ENCODE data around the gene ST3GAL5. TPM values are rescaled to one million over a fixed set of nuclear protein-coding genes. Genes with fewer than 3 reads are reported as not detected.

The ST3GAL5 gene
- total RNA-seq, 1 donor from 2014 or later = 16.0 TPM

DNA sequence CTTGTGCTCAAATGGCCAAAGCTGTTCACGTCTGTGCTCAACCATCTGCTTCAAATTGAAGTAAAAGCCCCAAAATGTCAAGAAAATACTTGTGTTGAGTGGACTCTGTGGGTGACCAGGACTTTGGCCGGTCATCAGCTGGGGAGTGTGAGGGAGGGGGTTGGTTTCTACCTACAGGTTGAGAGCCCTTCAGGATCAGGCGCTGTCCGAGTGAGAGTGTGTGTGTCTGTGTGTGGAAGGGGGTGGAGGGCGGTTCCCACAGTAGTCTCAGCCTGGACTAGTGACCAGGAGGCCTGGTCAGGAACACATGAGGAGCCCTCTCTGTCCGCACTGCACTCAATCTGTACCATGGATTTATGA lies 100.8 kb downstream of the ST3GAL5 start:
- no peak for DNase-seq (ENCODE audit: low read depth, low spot score)
- Mint-ChIP-seq H3K4me3 (no peak overlapping the region), H3K27ac (ENCODE audit: unreplicated experiment) (no peak overlapping the region), H3K27me3 (ENCODE audit: low read depth) (no peaks in the 10 kb centered on the region), H3K9me3 (no peaks in the 10 kb centered on the region), H3K36me3 (ENCODE audit: low read depth) (no peaks in the 10 kb centered on the region), H3K4me1 (peaks cover 33% of the 10 kb centered on the region)
- TF ChIP-seq, protein P1, sequence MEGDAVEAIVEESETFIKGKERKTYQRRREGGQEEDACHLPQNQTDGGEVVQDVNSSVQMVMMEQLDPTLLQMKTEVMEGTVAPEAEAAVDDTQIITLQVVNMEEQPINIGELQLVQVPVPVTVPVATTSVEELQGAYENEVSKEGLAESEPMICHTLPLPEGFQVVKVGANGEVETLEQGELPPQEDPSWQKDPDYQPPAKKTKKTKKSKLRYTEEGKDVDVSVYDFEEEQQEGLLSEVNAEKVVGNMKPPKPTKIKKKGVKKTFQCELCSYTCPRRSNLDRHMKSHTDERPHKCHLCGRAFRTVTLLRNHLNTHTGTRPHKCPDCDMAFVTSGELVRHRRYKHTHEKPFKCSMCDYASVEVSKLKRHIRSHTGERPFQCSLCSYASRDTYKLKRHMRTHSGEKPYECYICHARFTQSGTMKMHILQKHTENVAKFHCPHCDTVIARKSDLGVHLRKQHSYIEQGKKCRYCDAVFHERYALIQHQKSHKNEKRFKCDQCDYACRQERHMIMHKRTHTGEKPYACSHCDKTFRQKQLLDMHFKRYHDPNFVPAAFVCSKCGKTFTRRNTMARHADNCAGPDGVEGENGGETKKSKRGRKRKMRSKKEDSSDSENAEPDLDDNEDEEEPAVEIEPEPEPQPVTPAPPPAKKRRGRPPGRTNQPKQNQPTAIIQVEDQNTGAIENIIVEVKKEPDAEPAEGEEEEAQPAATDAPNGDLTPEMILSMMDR (conservative IDR thresholded peaks at IDR 0.05) = no peak

DNA sequence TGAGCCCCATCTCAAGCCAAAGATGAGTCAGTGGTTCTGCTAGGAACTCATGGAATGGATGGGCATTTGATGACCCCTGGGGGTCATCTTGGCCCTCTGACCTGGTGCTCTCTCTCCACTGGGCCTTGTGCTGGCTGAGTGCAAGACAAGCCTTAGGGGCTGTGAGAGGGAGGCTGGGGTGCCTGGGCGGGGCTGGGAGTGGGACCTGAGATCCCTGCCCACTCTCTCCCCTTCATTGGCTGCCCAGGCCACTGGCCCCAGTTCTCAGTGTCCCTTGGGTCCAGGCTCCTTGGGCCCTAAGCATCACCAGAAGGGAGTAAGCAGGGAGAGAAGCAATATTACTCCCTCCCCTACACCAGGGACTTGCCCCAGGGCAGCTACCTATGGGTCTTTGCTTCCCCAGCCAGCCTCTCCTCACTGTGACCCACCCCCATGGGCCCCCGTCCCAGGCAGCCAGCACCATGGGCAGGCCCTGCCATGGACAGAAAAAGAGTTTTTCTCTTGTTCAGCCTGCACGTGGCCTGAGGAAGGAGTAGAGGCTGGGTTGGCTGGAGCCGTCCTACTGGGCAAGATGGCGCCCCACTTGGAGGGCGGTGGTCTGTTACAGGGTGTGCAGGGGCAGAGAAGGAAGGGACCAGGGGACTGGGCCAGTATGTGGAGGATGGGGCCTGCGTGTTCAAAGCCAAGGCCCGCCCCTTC lies 101.4 kb downstream of the ST3GAL5 start:
- TF ChIP-seq, protein P1 (conservative IDR thresholded peaks at IDR 0.05) = no peak
- Mint-ChIP-seq H3K36me3 (ENCODE audit: low read depth) (no peaks in the 10 kb centered on the region), H3K4me3 (no peak overlapping the region), H3K9me3 (no peaks in the 10 kb centered on the region), H3K27me3 (ENCODE audit: low read depth) (no peaks in the 10 kb centered on the region), H3K27ac (ENCODE audit: unreplicated experiment) (no peak overlapping the region), H3K4me1 (peaks cover 28% of the 10 kb centered on the region)
- no peak for DNase-seq (ENCODE audit: low read depth, low spot score)

Other genes with a start within 250 kb of the ST3GAL5 start
- not detected in 2 replicates for gene SFTPB, start 220.8 kb downstream of the ST3GAL5 start, total RNA-seq
- gene GNLY, start 194.6 kb downstream of the ST3GAL5 start, total RNA-seq = not detected in 2 replicates
- 6.9 and 7.7 TPM in 2 replicates for gene ATOH8, start 135.0 kb downstream of the ST3GAL5 start, total RNA-seq
- 67.8 and 69.8 TPM in 2 replicates for gene POLR1A, start 216.9 kb upstream of the ST3GAL5 start, total RNA-seq
- gene PTCD3, start 217.2 kb upstream of the ST3GAL5 start, total RNA-seq = 147 and 150 TPM in 2 replicates

Measured in neural crest cell (in vitro differentiated cells).